ENCODE data around the gene RNF213.

GRCh38 chr17:80220736-80221215 lies 39.9 kb upstream of the RNF213 start:
- TF ChIP-seq CTCF (IDR thresholded peaks at IDR 0.05; ENCODE audit: low read length), result no peak
- no peak for TF ChIP-seq EZH2 (optimal IDR thresholded peaks at IDR 0.05; ENCODE audit: low read depth, low read length)
